Body of pancreas (tissue), 4 donors: ENCODE data around the gene ZNF732. TPM values are rescaled to one million over a fixed set of nuclear protein-coding genes. Genes with fewer than 3 reads are reported as not detected.
"Not testable (repeated sequence)": the region's sequence is repeated elsewhere in the genome, so short reads cannot be mapped to it uniquely, and the experiment has no call there.

Experiments used
- ATAC-seq: fragments of 150-250 bp; one replicate; pipeline ENCODE4 v1.9.1; 2016
- DNase-seq, 4 donors: peaks; one replicate each; pipeline ENCODE4 v3.0.0-alpha.2; 2019
- H3K27ac ChIP-seq, 4 donors: fragments of 200-600 bp; sonication (generic); 1 replicate in 3 of 4; 2 replicates in 1 of 4; pipeline versions ENCODE4 v1.5.1 to v1.6.1; 2016 to 2019; ENCODE audit warnings: mild to moderate bottlenecking in 1 of 4, mixed read lengths in 1 of 4, moderate library complexity in 1 of 4
- H3K27me3 ChIP-seq, 2 donors: fragments of 200-600 bp; sonication (generic); one replicate each; pipeline ENCODE4 v1.6.0; 2016; ENCODE audit warnings: mild to moderate bottlenecking in 1 of 2
- H3K36me3 ChIP-seq, 2 donors: fragments of 200-600 bp; sonication (generic); replicated peaks in 1 of 2; 2 replicates each; pipeline ENCODE4 v1.5.1; 2016; ENCODE audit warnings: low read depth in 2 of 2; ENCODE audit not compliant: insufficient read depth in 1 of 2
- H3K4me1 ChIP-seq: fragments of 200-600 bp; sonication (generic); one replicate; pipeline ENCODE4 v1.6.0; 2016
- H3K4me3 ChIP-seq, 2 donors: fragments of 200-600 bp; sonication (generic); 1 replicate in 1 of 2; 2 replicates in 1 of 2; pipeline ENCODE4 v1.5.1; 2016 to 2019
- H3K9me3 ChIP-seq, 3 donors: fragments of 200-600 bp; sonication (generic); 1 replicate in 2 of 3; 2 replicates in 1 of 3; pipeline ENCODE4 v1.5.1; 2016
- CTCF ChIP-seq, 7 experiments: fragments of 450-650 bp in 4 of 7; fragments of 200-600 bp in 3 of 7; sonication (generic) in 3 of 7; IDR thresholded peaks; one replicate each; pipeline ENCODE4 v1.5.1; 2016 to 2019; ENCODE audit warnings: antibody characterized with exemption in 7 of 7
- POLR2A ChIP-seq, 3 donors: fragments of 450-650 bp; IDR thresholded peaks; one replicate each; pipeline ENCODE4 v1.6.1; 2016; ENCODE audit warnings: antibody characterized with exemption in 3 of 3, mild to moderate bottlenecking in 2 of 3
- WGBS, 2 donors: methylation state at CpG; one replicate each; pipeline ENCODE4 v1.1.5; 2017; 5-methylcytosine and 5-hydroxymethylcytosine counted together
- intact Hi-C: fragments of 100-400 bp; cut with DNase I; formaldehyde crosslinking; loops from one replicate; pipeline ENCODE4 v1.15.1; 2023
- total RNA-seq, 2 donors: library from RNA; depleted of rRNA; stranded (reverse); fragments of >200 nt; gene quantifications; one replicate each; pipeline ENCODE4 v1.1.0, GENCODE V29; 2016

The ZNF732 gene
- total RNA-seq, 2 donors from 2014 or later, result not detected

GRCh38 chr4:243426-243825 lies 61.8 kb downstream of the ZNF732 start:
- Histone ChIP-seq H3K36me3 (no peaks in the 10 kb centered on the region), H3K4me1 (peaks cover 10% of the 10 kb centered on the region), H3K4me3 (no peak overlapping the region), H3K27ac (no peak overlapping the region), H3K9me3 (peaks cover 0 to 11% (median 0%) of the 10 kb centered on the region in 3 donors), H3K27me3 (no peaks in the 10 kb centered on the region)
- WGBS, 2 donors, result 75 to 78% methylated on average over 5 of the region's 5 CpGs
- intact Hi-C loops, result no loop called here
- TF ChIP-seq CTCF (IDR thresholded peaks at IDR 0.05) (no peak), POLR2A (IDR thresholded peaks at IDR 0.05) (no peak)
- no peak for DNase-seq
- ATAC-seq, result no peak

GRCh38 chr4:242121-242848 lies 63.0 kb downstream of the ZNF732 start:
- peak; percentile 94 for ATAC-seq
- Histone ChIP-seq H3K36me3 (no peaks in the 10 kb centered on the region), H3K9me3 (peaks cover 0 to 6% (median 0%) of the 10 kb centered on the region in 3 donors), H3K4me1 (peaks cover 10% of the 10 kb centered on the region), H3K27me3 (no peaks in the 10 kb centered on the region), H3K4me3 (peak overlapping the region in 1 of 2 donors; percentile 14), H3K27ac (peak overlapping the region; percentile 50 to 66 (median 58))
- intact Hi-C loops, result no loop called here
- 19 to 22% methylated on average over 12 to 15 of the region's 15 CpGs for WGBS, 2 donors
- peak; percentile 62 to 77 (median 69) for DNase-seq
- TF ChIP-seq POLR2A (IDR thresholded peaks at IDR 0.05) (peak in 1 of 3 donors; percentile 23), CTCF (IDR thresholded peaks at IDR 0.05) (peak; percentile 79 to 97 (median 94))

GRCh38 chr4:241411-241810 lies 63.9 kb downstream of the ZNF732 start:
- H3K4me3 ChIP-seq, DNase-seq, H3K27me3 ChIP-seq, H3K9me3 ChIP-seq, ATAC-seq, intact Hi-C loops, H3K36me3 ChIP-seq: not testable (repeated sequence)
- Histone ChIP-seq H3K27ac (peak overlapping the region in 2 of 4 donors; percentile 57 to 59), H3K4me1 (peaks cover 10% of the 10 kb centered on the region)
- 54 to 72% methylated on average over 6 to 7 of the region's 7 CpGs for WGBS, 2 donors

GRCh38 chr4:236028-236427 lies 69.2 kb downstream of the ZNF732 start:
- DNase-seq, result no peak
- no peak for ATAC-seq
- TF ChIP-seq CTCF (IDR thresholded peaks at IDR 0.05), result no peak
- no peak for TF ChIP-seq POLR2A (IDR thresholded peaks at IDR 0.05)
- H3K27me3 ChIP-seq, result no peaks in the 10 kb centered on the region
- 93 to 98% methylated on average over 2 of the region's 2 CpGs for WGBS, 2 donors
- no peak overlapping the region for H3K4me3 ChIP-seq
- H3K9me3 ChIP-seq, result no peaks in the 10 kb centered on the region
- intact Hi-C loops, result no loop called here
- H3K4me1 ChIP-seq, result peaks cover under 1% of the 10 kb centered on the region
- H3K36me3 ChIP-seq, result no peaks in the 10 kb centered on the region
- H3K27ac ChIP-seq, result no peak overlapping the region

- intact Hi-C loops, result no loop called here
- WGBS, 2 donors, result 73 to 76% methylated on average over 1 of the region's 1 CpG
- ATAC-seq, result no peak
Measured at GRCh38 chr4:234178-234577, 71.1 kb downstream of the ZNF732 start.

More at GRCh38 chr4:234178-234577, 71.1 kb downstream of the ZNF732 start:
- Histone ChIP-seq H3K27ac (no peak overlapping the region), H3K4me3 (no peak overlapping the region), H3K36me3 (no peaks in the 10 kb centered on the region), H3K27me3 (no peaks in the 10 kb centered on the region), H3K9me3 (no peaks in the 10 kb centered on the region), H3K4me1 (no peaks in the 10 kb centered on the region)
- TF ChIP-seq POLR2A (IDR thresholded peaks at IDR 0.05) (no peak), CTCF (IDR thresholded peaks at IDR 0.05) (no peak)
- no peak for DNase-seq
